Measurements from ENCODE around the gene IQCK.
"Not testable (repeated sequence)": the region's sequence is repeated elsewhere in the genome, so short reads cannot be mapped to it uniquely, and the experiment has no call there.

The IQCK gene

GRCh38 chr16:19760356-19761060 lies 42.4 kb downstream of the IQCK start:
- no peak for DNase-seq

GRCh38 chr16:19765860-19766553 lies 47.9 kb downstream of the IQCK start:
- no peak for DNase-seq

GRCh38 chr16:19766554-19766884 lies 48.4 kb downstream of the IQCK start:
- no peak for DNase-seq

GRCh38 chr16:19766988-19767387 lies 48.9 kb downstream of the IQCK start:
- DNase-seq = no peak

- DNase-seq = no peak
These were observed 49.4 kb downstream of the IQCK start for GRCh38 chr16:19767497-19767896.

- no peak for DNase-seq
These were observed 51.2 kb downstream of the IQCK start for GRCh38 chr16:19769239-19769638.

GRCh38 chr16:19771040-19771439 lies 53.0 kb downstream of the IQCK start:
- no peak for DNase-seq

- DNase-seq = no peak
These were observed 53.7 kb downstream of the IQCK start for GRCh38 chr16:19771796-19772195.

GRCh38 chr16:19774024-19774423 lies 56.0 kb downstream of the IQCK start:
- DNase-seq = no peak

- no peak for DNase-seq
These were observed 58.1 kb downstream of the IQCK start for GRCh38 chr16:19776147-19776546.

GRCh38 chr16:19776565-19776964 lies 58.5 kb downstream of the IQCK start:
- no peak for DNase-seq

GRCh38 chr16:19780321-19780720 lies 62.2 kb downstream of the IQCK start:
- DNase-seq = no peak

- no peak for DNase-seq
These were observed 63.2 kb downstream of the IQCK start for GRCh38 chr16:19781226-19781625.

- no peak for DNase-seq
These were observed 65.5 kb downstream of the IQCK start for GRCh38 chr16:19783363-19784182.

GRCh38 chr16:19784183-19784736 lies 66.2 kb downstream of the IQCK start:
- no peak for DNase-seq

GRCh38 chr16:19785081-19785480 lies 67.0 kb downstream of the IQCK start:
- no peak for DNase-seq

GRCh38 chr16:19785512-19786130 lies 67.5 kb downstream of the IQCK start:
- DNase-seq = no peak

- DNase-seq = not testable (repeated sequence)
These were observed 83.3 kb downstream of the IQCK start for GRCh38 chr16:19801369-19801768.

- DNase-seq = not testable (repeated sequence)
These were observed 83.8 kb downstream of the IQCK start for GRCh38 chr16:19801824-19802223.

GRCh38 chr16:19802612-19803011 lies 84.5 kb downstream of the IQCK start:
- no peak for DNase-seq

- peak; percentile 24 for DNase-seq
These were observed 86.7 kb downstream of the IQCK start for GRCh38 chr16:19804538-19805323.

- no peak for DNase-seq
These were observed 87.5 kb downstream of the IQCK start for GRCh38 chr16:19805459-19806162.

Data from activated CD4-positive, alpha-beta T cell treated with anti-CD3 and anti-CD28 coated beads for 48 hours (primary cell).